SK-N-SH (cell line): ENCODE results near the gene LHFPL6.

Experiments used
- CTCF ChIP-seq: fragments of 200-600 bp; sonication (generic); IDR thresholded peaks from 2 replicates; pipeline ENCODE4 v1.6.1; 2017; ENCODE audit warnings: antibody characterized with exemption, mild to moderate bottlenecking, moderate library complexity
- EP300 ChIP-seq, 2 experiments: IDR thresholded peaks; 2 replicates each; pipeline versions ENCODE4 v1.4.0 to v1.6.1; 2012; ENCODE audit warnings: borderline replicate concordance in 1 of 2, low read depth in 1 of 2, low read length in 1 of 2
- FOXM1 ChIP-seq: IDR thresholded peaks from 2 replicates; pipeline ENCODE4 v1.4.0; 2012; ENCODE audit warnings: low read depth, mild to moderate bottlenecking
- GABPA ChIP-seq: IDR thresholded peaks from 2 replicates; pipeline ENCODE4 v1.4.0; 2012; ENCODE audit warnings: low read depth, mild to moderate bottlenecking
- JUND ChIP-seq: IDR thresholded peaks from 2 replicates; pipeline ENCODE4 v1.4.0; 2012
- MAX ChIP-seq: IDR thresholded peaks from 2 replicates; pipeline ENCODE4 v1.4.0; 2012; ENCODE audit warnings: low read depth
- MXI1 ChIP-seq: IDR thresholded peaks from 2 replicates; pipeline ENCODE4 v1.6.1; 2012; ENCODE audit warnings: mild to moderate bottlenecking, low read depth, low read length, improper control_type of control experiment
- NRF1 ChIP-seq: IDR thresholded peaks from 2 replicates; pipeline ENCODE4 v1.6.1; 2012; ENCODE audit warnings: low read depth, mild to moderate bottlenecking, low read length
- PBX3 ChIP-seq: IDR thresholded peaks from 2 replicates; pipeline ENCODE4; 2012
- RCOR1 ChIP-seq: fragments of 150-350 bp; IDR thresholded peaks from 2 replicates; pipeline ENCODE4 v1.6.1; 2017; ENCODE audit warnings: antibody characterized with exemption, low read length
- RFX5 ChIP-seq: IDR thresholded peaks from 2 replicates; pipeline ENCODE4 v1.6.1; 2012; ENCODE audit warnings: mild to moderate bottlenecking, improper control_type of control experiment, low read length
- ZBTB33 ChIP-seq: IDR thresholded peaks from 2 replicates; pipeline ENCODE4 v1.4.0; 2012; ENCODE audit warnings: low read depth, borderline replicate concordance

GRCh38 chr13:39522329-39522728 lies 80.7 kb downstream of the LHFPL6 start:
- no peak for TF ChIP-seq MXI1
- TF ChIP-seq CTCF, result no peak
- no peak for TF ChIP-seq RCOR1
- no peak for TF ChIP-seq RFX5
- no peak for TF ChIP-seq ZBTB33
- TF ChIP-seq EP300 (IDR thresholded peaks at IDR 0.05; ENCODE audit: borderline replicate concordance in 1 of 2, low read depth in 1 of 2, low read length in 1 of 2), result no peak
- TF ChIP-seq NRF1, result no peak
- no peak for TF ChIP-seq MAX
- no peak for TF ChIP-seq JUND
- TF ChIP-seq FOXM1, result no peak
- TF ChIP-seq PBX3, result no peak
- no peak for TF ChIP-seq GABPA
